IPS DF 4.7 (cell line): Measurements from ENCODE around the gene COX7A1.
"Not testable (repeated sequence)": the region's sequence is repeated elsewhere in the genome, so short reads cannot be mapped to it uniquely, and the experiment has no call there.

Source experiments
- DNase-seq: peaks from one replicate; pipeline ENCODE4 v3.0.0-alpha.2; 2013; ENCODE audit warnings: low spot score; ENCODE audit errors: extremely low read depth

COX7A1 gene

GRCh38 chr19:36142046-36142445 lies 10.2 kb downstream of the COX7A1 start:
- no peak for DNase-seq

- DNase-seq, result peak; percentile 88
Measured at GRCh38 chr19:36141039-36141927, 11.0 kb downstream of the COX7A1 start.

GRCh38 chr19:36140304-36141038 lies 11.8 kb downstream of the COX7A1 start:
- DNase-seq, result no peak

- DNase-seq, result no peak
Measured at GRCh38 chr19:36139473-36140303, 12.6 kb downstream of the COX7A1 start, which contains the start of gene CAPNS1. Gene CAPNS1 (plus strand): TSS chr19:36140066. CDS start chr19:36141012, 946 bp downstream.

- no peak for DNase-seq
Measured at GRCh38 chr19:36139120-36139472, 13.2 kb downstream of the COX7A1 start.

- DNase-seq, result no peak
Measured at GRCh38 chr19:36136964-36137686, 15.1 kb downstream of the COX7A1 start.

- not testable (repeated sequence) for DNase-seq
Measured at GRCh38 chr19:36134867-36135266, 17.4 kb downstream of the COX7A1 start.

GRCh38 chr19:36131221-36131620 lies 21.0 kb downstream of the COX7A1 start:
- DNase-seq, result not testable (repeated sequence)

- DNase-seq, result no peak
Measured at GRCh38 chr19:36128392-36128736, 23.9 kb downstream of the COX7A1 start.

GRCh38 chr19:36125557-36125956 lies 26.7 kb downstream of the COX7A1 start:
- DNase-seq, result no peak

- no peak for DNase-seq
Measured at GRCh38 chr19:36121486-36122124, 30.6 kb downstream of the COX7A1 start.

GRCh38 chr19:36120984-36121358 lies 31.3 kb downstream of the COX7A1 start:
- DNase-seq, result no peak

- no peak for DNase-seq
Measured at GRCh38 chr19:36120092-36120983, 31.9 kb downstream of the COX7A1 start.

GRCh38 chr19:36116344-36116637 lies 36.0 kb downstream of the COX7A1 start:
- no peak for DNase-seq

- DNase-seq, result no peak
Measured at GRCh38 chr19:36115453-36116343, 36.5 kb downstream of the COX7A1 start, which contains the start of gene TBCB. Gene TBCB (plus strand): TSS chr19:36115468. CDS start chr19:36115561, 93 bp downstream.

GRCh38 chr19:36114721-36115452 lies 37.4 kb downstream of the COX7A1 start, which contains the start of gene POLR2I:
Gene POLR2I (minus strand): TSS chr19:36114875. CDS start chr19:36114856, 19 bp downstream.
- peak; percentile 97 for DNase-seq

- DNase-seq, result no peak
Measured at GRCh38 chr19:36113894-36114720, 38.1 kb downstream of the COX7A1 start.
